VCaP (cell line): ENCODE measurements around the gene MAP3K9.

Experiments
- H3K27ac ChIP-seq: fragments of 450-650 bp; 2 replicates; pipeline ENCODE4 v1.5.1; 2017
- TF ChIP-seq, protein P1 (sequence below): fragments of 450-650 bp; conservative IDR thresholded peaks from 2 replicates; pipeline ENCODE4 v1.5.1; 2017; ENCODE audit warnings: mild to moderate bottlenecking, moderate library complexity

MAP3K9 gene

DNA sequence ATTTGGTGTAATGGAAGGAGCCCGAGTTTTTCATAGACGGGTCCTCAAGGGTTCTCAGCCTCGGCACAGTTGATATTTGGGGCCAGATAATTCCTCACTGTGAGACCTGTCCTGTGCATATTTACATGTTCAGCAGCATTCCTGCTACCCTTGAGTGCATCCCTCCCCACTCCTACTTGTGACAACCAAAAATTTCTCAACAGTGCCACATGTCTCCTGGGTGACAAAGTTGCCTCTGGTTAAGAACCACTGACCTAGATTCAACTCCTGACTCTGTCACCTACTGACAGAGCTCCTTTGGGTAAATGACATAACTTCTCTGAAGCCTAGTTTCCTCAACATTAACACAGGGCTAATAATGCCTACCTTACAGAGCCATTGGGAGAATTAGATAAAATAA is 107.2 kb downstream of the MAP3K9 start:
- TF ChIP-seq, protein P1, sequence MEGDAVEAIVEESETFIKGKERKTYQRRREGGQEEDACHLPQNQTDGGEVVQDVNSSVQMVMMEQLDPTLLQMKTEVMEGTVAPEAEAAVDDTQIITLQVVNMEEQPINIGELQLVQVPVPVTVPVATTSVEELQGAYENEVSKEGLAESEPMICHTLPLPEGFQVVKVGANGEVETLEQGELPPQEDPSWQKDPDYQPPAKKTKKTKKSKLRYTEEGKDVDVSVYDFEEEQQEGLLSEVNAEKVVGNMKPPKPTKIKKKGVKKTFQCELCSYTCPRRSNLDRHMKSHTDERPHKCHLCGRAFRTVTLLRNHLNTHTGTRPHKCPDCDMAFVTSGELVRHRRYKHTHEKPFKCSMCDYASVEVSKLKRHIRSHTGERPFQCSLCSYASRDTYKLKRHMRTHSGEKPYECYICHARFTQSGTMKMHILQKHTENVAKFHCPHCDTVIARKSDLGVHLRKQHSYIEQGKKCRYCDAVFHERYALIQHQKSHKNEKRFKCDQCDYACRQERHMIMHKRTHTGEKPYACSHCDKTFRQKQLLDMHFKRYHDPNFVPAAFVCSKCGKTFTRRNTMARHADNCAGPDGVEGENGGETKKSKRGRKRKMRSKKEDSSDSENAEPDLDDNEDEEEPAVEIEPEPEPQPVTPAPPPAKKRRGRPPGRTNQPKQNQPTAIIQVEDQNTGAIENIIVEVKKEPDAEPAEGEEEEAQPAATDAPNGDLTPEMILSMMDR = no peak
- H3K27ac ChIP-seq = no peak overlapping the region

DNA sequence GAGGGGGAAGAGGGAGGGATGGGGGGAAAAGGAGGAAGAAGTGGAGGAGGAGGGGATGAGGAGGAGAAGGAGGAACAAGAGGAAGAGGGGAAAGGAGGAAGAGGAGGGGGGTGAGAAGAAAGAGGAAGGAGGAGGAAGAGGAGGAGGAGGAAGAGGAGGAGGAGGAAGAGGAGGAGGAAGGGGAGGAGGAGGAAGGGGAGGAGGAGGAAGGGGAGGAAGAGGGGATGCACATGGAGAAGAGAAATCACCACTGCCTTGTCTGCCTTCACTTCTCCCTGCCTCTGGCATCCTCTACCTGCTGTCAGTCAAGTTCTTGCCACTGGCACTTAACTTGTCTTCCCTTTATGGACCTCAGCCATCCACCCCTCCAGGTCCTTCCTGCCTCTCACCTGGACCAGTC is 107.7 kb downstream of the MAP3K9 start:
- TF ChIP-seq, protein P1 = no peak

DNA sequence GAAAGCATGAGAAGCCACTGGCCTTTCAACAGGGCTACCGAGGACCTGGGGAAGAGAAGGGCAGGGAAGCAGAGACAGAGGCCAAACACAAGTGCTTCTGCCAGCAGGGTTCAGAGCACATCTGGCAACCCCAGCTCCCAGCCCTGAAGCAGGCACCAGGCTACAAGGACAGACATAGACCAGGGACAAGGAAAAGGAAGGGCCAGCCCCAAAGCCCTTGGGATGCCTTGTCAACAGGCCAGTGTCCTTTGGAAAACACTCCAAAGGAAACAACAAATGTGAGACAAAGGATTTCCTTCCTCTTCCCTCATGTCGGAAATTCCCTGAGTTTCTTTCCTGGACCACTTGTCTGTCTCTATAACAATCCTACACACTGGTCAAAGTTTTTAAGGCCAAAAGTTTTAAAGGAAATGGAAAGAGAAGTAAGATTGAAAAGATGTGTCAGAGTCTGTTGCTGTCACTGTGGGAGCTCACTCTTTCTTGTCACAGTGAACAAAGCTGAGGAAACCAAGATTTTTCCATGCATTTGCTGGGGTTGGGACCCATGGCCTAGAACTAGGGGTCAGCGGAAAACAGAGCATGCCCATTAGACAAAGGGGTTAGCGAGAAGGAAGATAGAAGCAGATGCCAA is 108.2 kb downstream of the MAP3K9 start:
- TF ChIP-seq, protein P1 = no peak
- H3K27ac ChIP-seq = no peak overlapping the region

More for the DNA sequence above, 107.7 kb downstream of the MAP3K9 start:
- H3K27ac ChIP-seq = no peak overlapping the region

DNA sequence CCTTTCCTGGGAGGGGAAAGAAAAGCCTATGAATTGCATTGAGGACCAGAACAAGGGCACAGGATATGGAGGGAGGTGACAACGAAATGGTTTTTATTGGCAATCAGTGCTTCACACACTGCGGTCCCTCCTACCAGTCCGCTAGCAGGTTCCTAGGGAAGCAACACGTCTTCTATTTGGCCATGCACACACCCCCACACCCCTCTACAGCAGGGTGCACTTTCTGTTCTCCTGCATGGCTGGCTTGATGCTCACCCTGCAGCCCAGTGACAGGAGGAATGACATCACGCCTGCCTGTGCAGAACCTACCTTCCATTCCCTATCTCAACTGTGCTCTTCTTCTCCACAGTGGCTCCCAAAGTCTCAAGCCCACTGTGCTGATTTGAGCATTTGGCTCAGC is 109.7 kb downstream of the MAP3K9 start:
- TF ChIP-seq, protein P1 = no peak
- no peak overlapping the region for H3K27ac ChIP-seq

DNA sequence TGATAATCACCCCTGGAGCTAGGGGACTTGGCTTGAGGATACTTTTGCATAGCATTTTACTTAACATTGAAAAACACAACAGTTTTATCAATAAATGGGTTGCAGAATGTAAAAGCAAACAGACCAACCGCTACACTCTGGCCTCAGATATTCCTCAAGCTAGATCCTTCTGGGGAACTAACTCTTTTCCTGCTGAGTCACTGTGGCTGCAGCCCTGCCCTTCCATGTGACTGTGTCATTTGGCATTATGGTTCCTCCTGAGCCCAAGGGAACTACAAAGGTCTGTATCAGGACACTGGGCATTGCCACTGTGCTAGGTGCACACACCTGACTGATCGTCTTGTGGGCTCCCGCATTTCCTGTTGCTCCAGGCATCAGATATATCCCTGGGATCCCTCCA is 111.0 kb downstream of the MAP3K9 start:
- TF ChIP-seq, protein P1 = no peak
- H3K27ac ChIP-seq = no peak overlapping the region

DNA sequence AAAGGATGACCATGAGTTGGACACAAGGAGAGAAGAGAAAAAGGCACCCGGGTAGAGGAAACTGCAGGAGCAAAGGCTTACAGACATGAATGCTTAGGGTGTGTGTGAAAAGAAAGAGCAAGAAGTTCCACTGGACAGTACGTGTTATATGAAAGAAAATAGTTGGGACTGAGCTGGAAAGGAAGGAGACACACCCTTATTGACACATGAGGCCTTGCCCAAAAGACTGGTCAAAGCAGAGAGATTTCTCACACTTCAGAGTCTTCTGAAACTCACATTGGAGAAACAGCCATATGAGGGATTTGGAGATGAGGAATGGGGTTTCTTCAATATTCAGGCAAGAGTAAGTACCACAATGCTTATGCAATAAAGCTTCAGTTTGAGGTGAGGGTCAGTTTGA is 111.6 kb downstream of the MAP3K9 start:
- no peak overlapping the region for H3K27ac ChIP-seq
- TF ChIP-seq, protein P1 = no peak

DNA sequence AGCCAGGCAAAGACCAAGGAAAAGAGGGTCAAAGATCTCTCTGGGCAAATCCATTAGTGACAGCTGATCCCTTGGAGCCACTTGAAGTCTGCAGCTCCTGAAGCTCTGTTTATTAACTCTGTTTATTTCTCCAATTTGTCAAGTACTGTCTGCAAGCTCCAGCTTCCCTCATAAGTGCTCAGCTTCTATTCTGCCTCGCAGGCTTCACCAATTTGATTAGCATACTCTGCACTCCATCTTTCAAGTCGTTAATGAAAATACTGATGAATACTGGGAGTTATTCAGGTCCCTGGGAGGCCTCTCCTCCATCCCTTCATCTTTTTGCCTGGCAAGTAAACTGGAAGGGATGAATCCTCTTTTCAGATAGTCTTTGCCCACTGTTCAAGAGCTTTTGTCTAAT is 113.3 kb downstream of the MAP3K9 start:
- H3K27ac ChIP-seq = no peak overlapping the region
- TF ChIP-seq, protein P1 = no peak
